Measurements from ENCODE around the gene HSD17B11.
A peak's percentile ranks its signal among the peaks of the same experiment; 100 is the strongest.
"Not testable (repeated sequence)": the region's sequence is repeated elsewhere in the genome, so short reads cannot be mapped to it uniquely, and the experiment has no call there.

Gene HSD17B11

GRCh38 chr4:87354168-87355102 lies 36.6 kb downstream of the HSD17B11 start:
- no peak for DNase-seq

GRCh38 chr4:87353592-87353991 lies 37.4 kb downstream of the HSD17B11 start:
- peak in 1 of 2 donors; percentile 18 for DNase-seq

- no peak for DNase-seq
Measured at GRCh38 chr4:87345139-87345538, 45.8 kb downstream of the HSD17B11 start.

- DNase-seq: no peak
Measured at GRCh38 chr4:87342872-87343271, 48.1 kb downstream of the HSD17B11 start.

- DNase-seq: not testable (repeated sequence)
Measured at GRCh38 chr4:87341954-87342635, 48.9 kb downstream of the HSD17B11 start.

GRCh38 chr4:87339440-87339839 lies 51.5 kb downstream of the HSD17B11 start:
- no peak for DNase-seq

GRCh38 chr4:87337361-87337760 lies 53.6 kb downstream of the HSD17B11 start:
- no peak for DNase-seq

- DNase-seq: no peak
Measured at GRCh38 chr4:87333267-87333666, 57.7 kb downstream of the HSD17B11 start.

- no peak for DNase-seq
Measured at GRCh38 chr4:87330761-87331160, 60.2 kb downstream of the HSD17B11 start.

GRCh38 chr4:87327136-87327535 lies 63.9 kb downstream of the HSD17B11 start:
- DNase-seq: no peak

GRCh38 chr4:87326460-87326859 lies 64.5 kb downstream of the HSD17B11 start:
- no peak for DNase-seq

GRCh38 chr4:87322754-87323153 lies 68.2 kb downstream of the HSD17B11 start, which contains the start of gene HSD17B13:
Gene HSD17B13 (minus strand): TSS chr4:87322882. CDS start chr4:87322841, 41 bp downstream.
- no peak for DNase-seq

GRCh38 chr4:87321888-87322287 lies 69.1 kb downstream of the HSD17B11 start:
- DNase-seq: no peak

GRCh38 chr4:87317527-87317926 lies 73.5 kb downstream of the HSD17B11 start:
- DNase-seq: no peak

- DNase-seq: no peak
Measured at GRCh38 chr4:87316961-87317360, 74.0 kb downstream of the HSD17B11 start.

GRCh38 chr4:87315000-87315399 lies 76.0 kb downstream of the HSD17B11 start:
- DNase-seq: not testable (repeated sequence)

GRCh38 chr4:87313756-87314155 lies 77.2 kb downstream of the HSD17B11 start:
- DNase-seq: no peak

- DNase-seq: no peak
Measured at GRCh38 chr4:87311684-87312083, 79.3 kb downstream of the HSD17B11 start.

- no peak for DNase-seq
Measured at GRCh38 chr4:87310691-87311335, 80.2 kb downstream of the HSD17B11 start.

GRCh38 chr4:87309625-87310024 lies 81.4 kb downstream of the HSD17B11 start:
- DNase-seq: no peak

GRCh38 chr4:87306056-87306455 lies 84.9 kb downstream of the HSD17B11 start:
- no peak for DNase-seq

- DNase-seq: no peak
Measured at GRCh38 chr4:87305562-87305961, 85.4 kb downstream of the HSD17B11 start.

- no peak for DNase-seq
Measured at GRCh38 chr4:87304745-87305432, 86.1 kb downstream of the HSD17B11 start.

All from stimulated activated CD4-positive, alpha-beta T cell treated with anti-CD3 and anti-CD28 coated beads, Interleukin-2, amount 100 ng/mL, for 48 hours (primary cell).